Stomach (tissue), 4 donors: Measurements from ENCODE around the gene EIPR1.

Experiments used
- CTCF ChIP-seq, 7 experiments: fragments of 450-650 bp in 4 of 7; fragments of 200-600 bp in 3 of 7; sonication (generic) in 3 of 7; IDR thresholded peaks; one replicate each; pipeline ENCODE4 v1.5.1; 2016 to 2019; ENCODE audit warnings: antibody characterized with exemption in 7 of 7, control low read depth in 2 of 7, mild to moderate bottlenecking in 1 of 7
- POLR2A ChIP-seq, 4 donors: fragments of 450-650 bp; IDR thresholded peaks; one replicate each; pipeline ENCODE4 v1.6.1; 2016; ENCODE audit warnings: antibody characterized with exemption in 4 of 4, control low read depth in 2 of 4, mild to moderate bottlenecking in 1 of 4, moderate library complexity in 1 of 4
- POLR2AphosphoS5 ChIP-seq, 3 donors: sonication (generic); formaldehyde crosslinking; IDR thresholded peaks; one replicate each; pipeline ENCODE4 v1.6.1; 2016; ENCODE audit warnings: antibody characterized with exemption in 3 of 3

- TF ChIP-seq POLR2A (IDR thresholded peaks at IDR 0.05) (no peak), CTCF (IDR thresholded peaks at IDR 0.05) (no peak), POLR2AphosphoS5 (IDR thresholded peaks at IDR 0.05) (no peak)
Observed at GRCh38 chr2:3398857-3399256, 21.2 kb upstream of the EIPR1 start.
